ENCODE data around the gene BBS9.
"Not testable (repeated sequence)": the region's sequence is repeated elsewhere in the genome, so short reads cannot be mapped to it uniquely, and the experiment has no call there.

Gene BBS9

DNA sequence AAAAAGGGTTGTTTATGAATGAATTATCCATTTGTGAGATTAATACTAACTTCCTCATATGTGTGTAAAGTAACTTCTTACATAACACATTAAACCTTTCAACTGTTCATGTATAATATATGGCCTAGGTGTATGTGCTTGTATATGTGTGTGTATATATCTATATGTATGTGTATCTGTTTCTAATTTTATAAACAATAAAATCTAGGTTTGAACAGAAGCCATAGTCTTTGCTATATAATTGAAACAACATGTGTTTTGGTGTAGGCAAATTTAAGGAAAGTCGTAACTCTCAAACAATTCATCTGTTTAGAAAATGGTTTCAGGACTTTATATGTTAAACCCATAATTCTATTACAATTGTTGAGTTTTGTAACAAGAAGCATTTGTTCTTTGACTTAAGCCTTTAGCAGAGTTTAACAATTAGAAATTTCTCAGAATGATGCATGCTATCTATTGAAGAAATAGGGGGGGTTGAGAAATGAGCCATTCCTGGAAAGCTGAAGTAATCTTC, 103.3 kb downstream of the BBS9 start:
- Histone ChIP-seq H3K27me3 (ENCODE audit: insufficient read depth, low read length) (no peaks in the 10 kb centered on the region), H3K9me3 (ENCODE audit: low read length) (no peaks in the 10 kb centered on the region), H2AFZ (ENCODE audit: low read depth, low read length) (no peak overlapping the region), H3K4me1 (ENCODE audit: insufficient read depth, low read length) (no peaks in the 10 kb centered on the region), H3K36me3 (ENCODE audit: insufficient read depth, low read length) (no peaks in the 10 kb centered on the region), H3K4me3 (ENCODE audit: low read length) (no peak overlapping the region)

DNA sequence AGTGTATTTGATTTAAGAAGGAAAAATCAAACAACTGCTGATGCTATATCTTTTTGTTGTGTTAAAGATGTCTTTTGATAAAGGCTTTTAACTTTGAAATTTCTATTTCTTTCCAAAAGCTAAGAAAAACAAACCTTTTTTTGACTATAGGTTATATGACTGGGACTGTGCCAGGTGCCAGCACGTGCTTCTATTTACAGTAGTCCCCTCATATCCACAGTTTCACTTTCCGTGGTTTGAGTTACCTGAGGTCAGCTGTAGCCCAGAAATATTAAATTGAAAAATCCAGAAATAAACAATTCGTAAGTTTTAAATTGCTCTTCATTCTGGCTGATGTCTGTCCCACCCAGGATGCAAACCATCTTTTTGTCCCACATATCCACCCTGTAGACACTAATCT, 104.3 kb downstream of the BBS9 start:
- no peaks in the 10 kb centered on the region for H3K36me3 ChIP-seq (ENCODE audit: insufficient read depth, low read length)
- H3K9me3 ChIP-seq (ENCODE audit: low read length) = no peaks in the 10 kb centered on the region
- no peak overlapping the region for H2AFZ ChIP-seq (ENCODE audit: low read depth, low read length)
- H3K4me1 ChIP-seq (ENCODE audit: insufficient read depth, low read length) = no peaks in the 10 kb centered on the region
- no peak overlapping the region for H3K4me3 ChIP-seq (ENCODE audit: low read length)
- no peaks in the 10 kb centered on the region for H3K27me3 ChIP-seq (ENCODE audit: insufficient read depth, low read length)

DNA sequence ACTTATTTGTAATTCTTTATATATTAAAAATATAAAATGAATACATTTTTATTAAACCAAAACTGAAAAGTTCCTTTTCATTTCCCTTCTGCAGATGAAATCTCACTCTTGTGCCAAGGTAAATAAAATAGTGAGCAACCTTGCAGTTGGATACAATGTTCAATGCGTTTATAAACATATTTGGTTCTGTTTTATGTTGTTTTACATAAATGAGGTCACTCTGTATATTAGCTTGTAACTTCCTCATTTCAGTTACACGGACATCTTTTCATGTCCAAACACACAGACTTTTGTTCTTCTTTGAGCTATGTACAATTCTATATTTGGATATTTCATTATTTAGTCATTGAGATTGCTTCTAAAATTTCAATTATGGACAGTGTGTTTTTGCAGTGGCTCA, 107.7 kb downstream of the BBS9 start:
- H3K4me3 ChIP-seq (ENCODE audit: low read length) = no peak overlapping the region
- H3K4me1 ChIP-seq (ENCODE audit: insufficient read depth, low read length) = no peaks in the 10 kb centered on the region
- no peak overlapping the region for H2AFZ ChIP-seq (ENCODE audit: low read depth, low read length)
- no peaks in the 10 kb centered on the region for H3K36me3 ChIP-seq (ENCODE audit: insufficient read depth, low read length)
- H3K27me3 ChIP-seq (ENCODE audit: insufficient read depth, low read length) = no peaks in the 10 kb centered on the region
- H3K9me3 ChIP-seq (ENCODE audit: low read length) = no peaks in the 10 kb centered on the region

DNA sequence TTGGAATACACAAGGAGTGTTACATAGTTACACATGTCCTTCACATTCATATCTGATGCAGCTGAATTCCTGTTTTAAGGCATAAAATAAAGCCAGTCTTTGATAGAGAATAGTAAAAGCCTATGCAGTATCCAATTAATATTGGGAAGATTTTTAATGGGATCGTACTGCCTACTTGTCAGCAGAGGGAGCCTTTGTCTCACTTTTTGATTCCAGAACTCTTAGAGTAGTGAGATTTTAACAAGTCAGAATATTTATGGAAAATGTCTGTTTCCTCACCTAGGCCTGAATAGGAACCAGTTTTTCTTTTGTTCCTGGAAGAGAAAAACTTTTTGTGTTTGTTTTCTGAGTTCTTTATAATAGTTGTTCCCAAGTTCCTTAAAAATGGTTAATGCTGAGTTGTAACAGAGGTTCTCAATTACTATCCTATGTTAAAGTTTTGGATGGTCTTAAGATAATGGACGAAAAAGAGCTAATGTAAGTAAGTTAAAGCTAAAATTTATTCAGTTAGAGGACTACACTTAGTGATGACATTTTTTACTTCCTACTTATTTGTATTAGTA, 114.0 kb downstream of the BBS9 start:
- Histone ChIP-seq H3K36me3 (ENCODE audit: insufficient read depth, low read length) (no peaks in the 10 kb centered on the region), H2AFZ (ENCODE audit: low read depth, low read length) (no peak overlapping the region), H3K4me1 (ENCODE audit: insufficient read depth, low read length) (no peaks in the 10 kb centered on the region), H3K27me3 (ENCODE audit: insufficient read depth, low read length) (no peaks in the 10 kb centered on the region), H3K4me3 (ENCODE audit: low read length) (no peak overlapping the region), H3K9me3 (ENCODE audit: low read length) (no peaks in the 10 kb centered on the region)

DNA sequence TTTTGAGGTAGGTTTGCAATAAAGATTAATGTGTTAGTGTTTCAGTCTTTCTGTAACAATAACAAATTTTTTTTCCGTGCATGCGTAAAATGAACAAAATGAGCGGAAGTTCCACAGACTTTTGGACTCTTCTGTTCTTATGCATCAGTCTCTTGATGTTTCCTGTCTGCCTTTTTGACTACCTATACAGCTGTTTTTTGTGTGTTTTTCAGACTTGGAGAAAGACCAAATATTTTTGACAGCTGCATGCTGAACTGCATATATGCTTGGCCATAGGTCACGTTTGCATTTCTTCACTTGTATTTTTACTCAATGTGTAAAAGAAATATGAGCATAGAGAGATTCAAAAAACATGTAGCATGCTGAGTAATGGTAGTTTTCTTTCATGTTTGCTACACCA, 119.3 kb downstream of the BBS9 start:
- H3K27me3 ChIP-seq (ENCODE audit: insufficient read depth, low read length) = no peaks in the 10 kb centered on the region
- no peaks in the 10 kb centered on the region for H3K9me3 ChIP-seq (ENCODE audit: low read length)
- no peak overlapping the region for H3K4me3 ChIP-seq (ENCODE audit: low read length)
- no peaks in the 10 kb centered on the region for H3K4me1 ChIP-seq (ENCODE audit: insufficient read depth, low read length)
- no peak overlapping the region for H2AFZ ChIP-seq (ENCODE audit: low read depth, low read length)
- H3K36me3 ChIP-seq (ENCODE audit: insufficient read depth, low read length) = no peaks in the 10 kb centered on the region

DNA sequence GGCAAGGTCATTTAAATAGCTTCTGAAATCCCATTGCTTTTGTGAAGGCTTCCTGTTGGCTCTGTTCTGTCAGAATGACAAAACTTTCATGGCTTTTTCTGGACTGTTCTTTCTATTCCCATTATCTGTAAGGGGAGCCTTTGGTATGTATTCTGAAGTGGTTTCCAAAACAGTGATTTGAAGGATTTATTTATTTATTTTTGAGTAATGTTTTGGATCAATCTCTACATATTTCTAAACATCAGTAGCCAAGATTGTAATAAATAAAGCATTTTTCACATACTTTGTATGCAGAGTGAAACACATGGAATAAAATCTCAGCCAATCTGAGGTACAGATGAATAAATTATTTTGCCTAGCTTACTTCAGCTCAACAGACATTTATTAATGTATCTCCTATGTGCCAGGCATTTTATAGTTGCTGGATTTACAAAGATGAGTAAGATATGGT, 121.1 kb downstream of the BBS9 start:
- Histone ChIP-seq H3K9me3 (ENCODE audit: low read length) (no peaks in the 10 kb centered on the region), H3K27me3 (ENCODE audit: insufficient read depth, low read length) (no peaks in the 10 kb centered on the region), H3K4me1 (ENCODE audit: insufficient read depth, low read length) (no peaks in the 10 kb centered on the region), H3K36me3 (ENCODE audit: insufficient read depth, low read length) (no peaks in the 10 kb centered on the region), H3K4me3 (ENCODE audit: low read length) (no peak overlapping the region), H2AFZ (ENCODE audit: low read depth, low read length) (no peak overlapping the region)

DNA sequence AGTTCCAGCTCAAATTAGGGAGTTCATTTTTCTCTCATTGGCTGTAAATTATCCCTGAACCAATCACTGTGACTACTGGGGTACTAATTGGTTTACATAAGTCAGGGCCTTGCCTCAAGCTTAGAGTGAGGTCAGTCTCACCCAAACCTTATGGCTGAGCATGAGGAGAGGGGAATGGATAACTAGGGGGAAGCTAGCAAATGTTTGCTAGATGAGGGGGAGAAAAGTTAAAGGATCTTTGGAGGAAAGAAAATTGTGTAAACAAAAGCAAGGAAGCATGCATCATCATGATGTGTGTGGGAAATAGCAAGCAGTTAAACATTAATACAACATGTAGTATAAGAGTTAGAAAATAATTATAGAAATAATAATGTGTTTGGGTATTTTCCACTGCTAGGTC, 121.9 kb downstream of the BBS9 start:
- H3K9me3 ChIP-seq (ENCODE audit: low read length) = no peaks in the 10 kb centered on the region
- H3K4me1 ChIP-seq (ENCODE audit: insufficient read depth, low read length) = no peaks in the 10 kb centered on the region
- H2AFZ ChIP-seq (ENCODE audit: low read depth, low read length) = no peak overlapping the region
- no peaks in the 10 kb centered on the region for H3K27me3 ChIP-seq (ENCODE audit: insufficient read depth, low read length)
- H3K36me3 ChIP-seq (ENCODE audit: insufficient read depth, low read length) = no peaks in the 10 kb centered on the region
- H3K4me3 ChIP-seq (ENCODE audit: low read length) = no peak overlapping the region

DNA sequence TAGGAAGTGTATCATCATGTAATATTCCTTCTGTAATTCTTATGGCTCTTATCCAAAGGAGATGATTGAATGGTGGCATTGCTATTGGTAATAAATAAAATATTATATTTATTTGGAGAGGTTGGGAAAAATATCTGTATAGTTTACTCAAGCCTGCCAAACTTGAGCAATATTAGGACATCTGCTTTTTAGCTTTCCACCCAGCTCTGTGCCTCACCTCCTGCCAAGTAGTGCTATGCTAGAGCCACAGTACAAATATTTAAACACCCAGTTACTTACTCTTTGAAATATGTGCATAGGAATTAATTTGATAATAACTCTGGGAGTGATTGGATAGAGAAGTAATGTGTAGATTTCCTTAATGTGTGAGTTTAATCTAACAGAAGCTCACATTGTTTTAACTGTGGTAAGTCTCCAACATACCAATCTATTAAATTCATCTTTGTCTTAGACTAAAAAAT, 129.2 kb downstream of the BBS9 start:
- Histone ChIP-seq H3K36me3 (ENCODE audit: insufficient read depth, low read length) (no peaks in the 10 kb centered on the region), H3K4me1 (ENCODE audit: insufficient read depth, low read length) (peaks cover 5% of the 10 kb centered on the region), H3K27me3 (ENCODE audit: insufficient read depth, low read length) (no peaks in the 10 kb centered on the region), H3K4me3 (ENCODE audit: low read length) (no peak overlapping the region), H2AFZ (ENCODE audit: low read depth, low read length) (no peak overlapping the region), H3K9me3 (ENCODE audit: low read length) (no peaks in the 10 kb centered on the region)

DNA sequence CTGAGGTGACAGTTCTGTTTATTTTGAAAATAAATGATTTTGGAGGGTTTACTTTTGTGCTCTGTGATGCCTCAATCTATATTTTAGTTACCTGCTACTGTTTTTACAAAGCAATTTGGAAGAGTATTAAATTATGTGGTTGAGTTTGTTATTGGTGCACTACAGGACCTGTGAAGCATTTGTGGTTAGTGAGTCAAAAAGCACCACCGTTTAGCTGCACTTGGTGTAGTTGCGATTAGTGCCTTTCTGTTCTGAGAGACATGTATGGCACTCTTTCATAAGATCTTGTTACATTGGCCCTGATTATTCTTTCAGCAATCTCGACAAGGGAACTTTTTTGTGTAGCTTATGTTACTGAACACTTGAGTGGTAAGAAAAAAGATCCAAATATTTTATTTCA, 132.2 kb downstream of the BBS9 start:
- Histone ChIP-seq H3K4me1 (ENCODE audit: insufficient read depth, low read length) (peaks cover 5% of the 10 kb centered on the region), H3K4me3 (ENCODE audit: low read length) (no peak overlapping the region), H3K27me3 (ENCODE audit: insufficient read depth, low read length) (no peaks in the 10 kb centered on the region), H3K9me3 (ENCODE audit: low read length) (no peaks in the 10 kb centered on the region), H2AFZ (ENCODE audit: low read depth, low read length) (no peak overlapping the region), H3K36me3 (ENCODE audit: insufficient read depth, low read length) (no peaks in the 10 kb centered on the region)

DNA sequence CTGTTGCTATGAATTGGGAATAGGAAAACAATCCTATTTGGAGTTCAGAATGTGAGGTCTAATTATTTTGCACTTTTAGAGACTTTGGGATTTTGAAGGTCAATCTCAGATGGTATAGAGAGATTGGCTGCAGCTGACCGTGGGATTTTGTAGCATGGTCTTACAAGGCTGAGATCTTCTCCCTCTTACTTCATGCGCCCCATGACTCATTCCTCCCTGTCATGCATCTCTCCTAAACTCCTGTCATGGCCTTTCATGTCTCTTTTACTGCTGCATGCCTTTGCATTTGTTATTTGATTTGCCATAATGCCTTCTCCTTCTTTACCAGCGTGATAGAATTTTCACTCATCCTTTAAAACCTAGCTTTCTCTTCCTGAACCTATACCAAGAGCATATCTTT, 133.1 kb downstream of the BBS9 start:
- H3K36me3 ChIP-seq (ENCODE audit: insufficient read depth, low read length) = no peaks in the 10 kb centered on the region

DNA sequence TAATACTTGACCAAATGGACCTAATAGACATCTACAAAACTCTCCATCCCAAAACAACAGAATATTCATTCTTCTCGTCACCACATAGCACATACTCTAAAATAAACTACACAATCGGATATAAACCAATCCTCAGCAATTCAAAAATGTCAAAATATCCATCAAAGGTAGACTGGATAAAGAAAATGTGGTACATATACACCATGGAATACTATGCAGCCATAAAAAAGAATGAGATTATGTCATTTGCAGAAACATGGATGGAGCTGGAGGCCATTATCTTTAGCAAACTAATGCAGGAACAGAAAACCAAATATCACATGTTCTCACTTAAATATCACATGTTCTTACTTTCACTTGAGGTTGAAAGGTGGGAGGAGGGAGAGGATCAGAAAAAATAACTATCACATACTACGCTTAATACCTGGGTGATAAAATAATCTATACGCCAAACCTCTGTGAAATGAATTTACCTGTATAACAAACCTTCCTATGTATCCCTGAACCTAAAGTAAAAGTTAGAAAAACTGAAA, 142.5 kb downstream of the BBS9 start:
- not testable (repeated sequence) for H3K36me3 ChIP-seq (ENCODE audit: insufficient read depth, low read length); H3K27me3 ChIP-seq (ENCODE audit: insufficient read depth, low read length); H3K4me3 ChIP-seq (ENCODE audit: low read length); H3K4me1 ChIP-seq (ENCODE audit: insufficient read depth, low read length); H3K9me3 ChIP-seq (ENCODE audit: low read length); H2AFZ ChIP-seq (ENCODE audit: low read depth, low read length)

More for the DNA sequence above, 133.1 kb downstream of the BBS9 start:
- no peak overlapping the region for H3K4me3 ChIP-seq (ENCODE audit: low read length)
- no peaks in the 10 kb centered on the region for H3K9me3 ChIP-seq (ENCODE audit: low read length)
- H3K27me3 ChIP-seq (ENCODE audit: insufficient read depth, low read length) = no peaks in the 10 kb centered on the region
- no peak overlapping the region for H2AFZ ChIP-seq (ENCODE audit: low read depth, low read length)
- peaks cover 5% of the 10 kb centered on the region for H3K4me1 ChIP-seq (ENCODE audit: insufficient read depth, low read length)

DNA sequence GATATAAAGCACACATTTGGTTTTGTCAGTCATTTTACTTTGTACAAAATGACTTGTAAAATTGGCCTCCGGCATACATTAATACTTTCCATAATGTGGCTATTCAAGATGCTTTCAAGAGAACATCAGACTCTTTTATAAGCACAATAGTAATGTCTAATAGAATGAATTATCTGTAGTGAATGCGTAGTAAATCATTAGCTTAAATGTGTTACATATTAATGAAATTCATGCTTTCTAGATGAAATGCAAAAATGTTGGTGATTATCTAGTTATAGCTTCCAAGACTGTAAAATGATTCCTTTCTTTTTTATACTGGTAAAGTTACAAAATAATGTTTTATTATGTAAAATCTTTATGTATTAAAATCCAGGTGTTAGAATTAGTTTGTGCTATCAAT, 144.0 kb downstream of the BBS9 start:
- Histone ChIP-seq H3K36me3 (ENCODE audit: insufficient read depth, low read length) (no peaks in the 10 kb centered on the region), H3K9me3 (ENCODE audit: low read length) (peaks cover 2% of the 10 kb centered on the region), H3K27me3 (ENCODE audit: insufficient read depth, low read length) (no peaks in the 10 kb centered on the region), H3K4me3 (ENCODE audit: low read length) (no peak overlapping the region), H3K4me1 (ENCODE audit: insufficient read depth, low read length) (no peaks in the 10 kb centered on the region), H2AFZ (ENCODE audit: low read depth, low read length) (no peak overlapping the region)

DNA sequence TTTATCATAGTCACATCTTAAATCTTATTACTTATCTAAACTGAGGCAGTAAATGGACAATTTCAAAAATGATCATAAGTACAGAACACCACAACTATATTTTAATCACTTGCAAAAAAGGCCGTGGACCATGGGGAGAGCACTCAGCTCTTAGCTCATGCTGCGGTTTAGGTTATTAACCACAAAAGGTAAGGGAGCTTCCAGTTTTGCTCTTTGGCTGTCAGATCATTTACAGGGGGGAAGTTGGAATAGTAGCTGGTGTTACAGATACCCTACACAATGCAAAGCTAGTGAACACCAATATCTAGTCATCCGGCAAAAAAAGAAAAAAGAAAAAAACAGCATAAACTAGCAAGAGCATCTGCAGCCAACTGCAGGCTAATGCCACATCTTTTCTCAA, 147.0 kb downstream of the BBS9 start:
- Histone ChIP-seq H3K4me1 (ENCODE audit: insufficient read depth, low read length) (no peaks in the 10 kb centered on the region), H2AFZ (ENCODE audit: low read depth, low read length) (no peak overlapping the region), H3K9me3 (ENCODE audit: low read length) (no peaks in the 10 kb centered on the region)

DNA sequence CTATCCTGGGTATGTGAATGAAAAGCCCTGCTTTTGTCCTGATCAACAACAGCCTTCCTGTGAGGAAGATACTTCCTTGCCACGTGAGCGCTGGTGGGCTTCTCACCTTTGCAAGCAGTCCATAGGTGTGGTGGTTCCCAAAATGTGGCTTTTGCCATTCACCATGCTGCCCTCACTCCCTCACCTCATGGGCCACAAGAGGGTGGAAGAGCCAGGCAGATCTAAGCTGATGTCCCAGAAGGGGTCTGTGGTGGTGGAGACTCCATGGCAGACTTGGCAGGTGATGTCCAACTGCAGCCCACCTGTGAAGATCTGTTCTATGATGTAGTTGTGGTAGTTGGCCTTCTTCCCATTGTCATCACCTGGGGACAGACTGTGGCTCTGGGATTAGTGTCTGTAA, 147.4 kb downstream of the BBS9 start:
- H3K4me1 ChIP-seq (ENCODE audit: insufficient read depth, low read length) = no peaks in the 10 kb centered on the region
- H3K9me3 ChIP-seq (ENCODE audit: low read length) = no peaks in the 10 kb centered on the region
- no peak overlapping the region for H2AFZ ChIP-seq (ENCODE audit: low read depth, low read length)
- no peak overlapping the region for H3K4me3 ChIP-seq (ENCODE audit: low read length)
- no peaks in the 10 kb centered on the region for H3K36me3 ChIP-seq (ENCODE audit: insufficient read depth, low read length)
- no peaks in the 10 kb centered on the region for H3K27me3 ChIP-seq (ENCODE audit: insufficient read depth, low read length)

More for the DNA sequence above, 147.0 kb downstream of the BBS9 start:
- H3K36me3 ChIP-seq (ENCODE audit: insufficient read depth, low read length) = no peaks in the 10 kb centered on the region
- H3K27me3 ChIP-seq (ENCODE audit: insufficient read depth, low read length) = no peaks in the 10 kb centered on the region
- no peak overlapping the region for H3K4me3 ChIP-seq (ENCODE audit: low read length)
